HepG2 (cell line): Measurements from ENCODE around the gene CDC42EP1. TPM values are rescaled to one million over a fixed set of nuclear protein-coding genes. Genes with fewer than 3 reads are reported as not detected.
A peak's percentile ranks its signal among the peaks of the same experiment; 100 is the strongest.

Experiments
- ARNT ChIP-seq: fragments of 450-650 bp; IDR thresholded peaks from 2 replicates; pipeline ENCODE4 v1.6.1; 2017
- ATAD3A ChIP-seq: sonication (generic); formaldehyde crosslinking; IDR thresholded peaks from 2 replicates; pipeline ENCODE4 v1.4.0; 2020; ENCODE audit warnings: missing genetic modification reagents
- ELF3 ChIP-seq: IDR thresholded peaks from 2 replicates; pipeline ENCODE4 v1.6.1; 2016; ENCODE audit warnings: missing genetic modification reagents, missing compliant biosample characterization
- HOXA9 ChIP-seq: sonication (generic); formaldehyde crosslinking; IDR thresholded peaks from 2 replicates; pipeline ENCODE4 v1.8.1; 2022; ENCODE audit warnings: missing genetic modification reagents, mild to moderate bottlenecking, moderate library complexity, borderline replicate concordance
- NFE2L2 ChIP-seq: fragments of 150-350 bp; IDR thresholded peaks from 2 replicates; pipeline ENCODE4 v1.6.1; 2014; ENCODE audit warnings: low read length
- SALL1 ChIP-seq: sonication (generic); formaldehyde crosslinking; IDR thresholded peaks from 2 replicates; pipeline ENCODE4 v1.8.0; 2022; ENCODE audit warnings: mild to moderate bottlenecking, missing genetic modification reagents
- SKI ChIP-seq: fragments of 450-650 bp; IDR thresholded peaks from one replicate; pipeline ENCODE4 v1.6.1; 2018; ENCODE audit warnings: mild to moderate bottlenecking; ENCODE audit not compliant: partially characterized antibody
- SNAPC2 ChIP-seq: sonication (generic); formaldehyde crosslinking; IDR thresholded peaks from 2 replicates; pipeline ENCODE4 v1.8.1; 2022; ENCODE audit warnings: mild to moderate bottlenecking, missing genetic modification reagents
- TFAP4 ChIP-seq: sonication (generic); IDR thresholded peaks from 2 replicates; pipeline ENCODE4 v1.6.1; 2016; ENCODE audit warnings: low read depth, borderline replicate concordance
- WIZ ChIP-seq: sonication (generic); formaldehyde crosslinking; IDR thresholded peaks from 2 replicates; pipeline ENCODE4 v1.5.1; 2020; ENCODE audit warnings: mild to moderate bottlenecking, missing genetic modification reagents
- YY1 ChIP-seq: IDR thresholded peaks from 2 replicates; pipeline ENCODE4 v1.6.1; 2011; ENCODE audit warnings: low read length, low read depth, moderate library complexity, mild to moderate bottlenecking; ENCODE audit not compliant: insufficient read depth, insufficient replicate concordance
- ZNF143 ChIP-seq: sonication (generic); formaldehyde crosslinking; IDR thresholded peaks from 2 replicates; pipeline ENCODE4 v1.4.0; 2020; ENCODE audit warnings: missing genetic modification reagents
- ZNF280D ChIP-seq: sonication (generic); formaldehyde crosslinking; IDR thresholded peaks from 2 replicates; pipeline ENCODE4 v1.5.1; 2020; ENCODE audit warnings: mild to moderate bottlenecking, missing genetic modification reagents
- ZNF607 ChIP-seq: sonication (generic); formaldehyde crosslinking; IDR thresholded peaks from 2 replicates; pipeline ENCODE4 v1.5.1; 2020; ENCODE audit warnings: missing genetic modification reagents, mild to moderate bottlenecking, borderline replicate concordance
- ZNF629 ChIP-seq: sonication (generic); formaldehyde crosslinking; conservative IDR thresholded peaks from 2 replicates; pipeline ENCODE4 v1.5.0; 2020; ENCODE audit warnings: missing genetic modification reagents
- ZZZ3 ChIP-seq: sonication (generic); formaldehyde crosslinking; IDR thresholded peaks from 2 replicates; pipeline ENCODE4 v1.4.0; 2020; ENCODE audit warnings: missing genetic modification reagents, mild to moderate bottlenecking, borderline replicate concordance
- polyA plus RNA-seq, 8 experiments: library from polyadenylated mRNA; depleted of rRNA in 3 of 8; stranded (reverse) in 7 of 8; unstranded in 1 of 8; fragments of >200 nt; fragmentation: Illumina TruSeq in 4 of 8; extraction: Trizol in 4 of 8; gene quantifications; 2 replicates each; pipeline versions ENCODE4 v1.2.1 to v1.2.3, GENCODE V29; 2011 to 2016; ENCODE audit warnings: low read depth in 4 of 8, missing spikeins in 1 of 8, mixed read lengths in 1 of 8; ENCODE audit not compliant: insufficient read depth in 1 of 8
- total RNA-seq, 5 experiments: library from RNA; depleted of rRNA; stranded (reverse); fragments of >200 nt; fragmentation: Illumina TruSeq; extraction: Trizol; gene quantifications; 2 replicates each; pipeline ENCODE4 v1.2.3, GENCODE V29; 2016; ENCODE audit warnings: low read depth in 1 of 5
- TF ChIP-seq, protein P1 (sequence below): IDR thresholded peaks from 2 replicates; pipeline ENCODE4 v1.4.0; 2020; ENCODE audit warnings: mild to moderate bottlenecking, missing genetic modification reagents
- TF ChIP-seq, protein P2 (sequence below): sonication (generic); formaldehyde crosslinking; IDR thresholded peaks from 2 replicates; pipeline ENCODE4 v1.8.0; 2022; ENCODE audit warnings: mild to moderate bottlenecking, missing genetic modification reagents
- TF ChIP-seq, protein P3 (sequence below): sonication (generic); formaldehyde crosslinking; IDR thresholded peaks from 2 replicates; pipeline ENCODE4 v1.8.0; 2023; ENCODE audit warnings: mild to moderate bottlenecking, missing genetic modification reagents

The CDC42EP1 gene
- total and polyA plus RNA-seq, 2 of the 13 experiments (the other 11 are each of a cell fraction or from before 2014, with no cell fraction given) = 17.1 to 29.5 TPM

DNA sequence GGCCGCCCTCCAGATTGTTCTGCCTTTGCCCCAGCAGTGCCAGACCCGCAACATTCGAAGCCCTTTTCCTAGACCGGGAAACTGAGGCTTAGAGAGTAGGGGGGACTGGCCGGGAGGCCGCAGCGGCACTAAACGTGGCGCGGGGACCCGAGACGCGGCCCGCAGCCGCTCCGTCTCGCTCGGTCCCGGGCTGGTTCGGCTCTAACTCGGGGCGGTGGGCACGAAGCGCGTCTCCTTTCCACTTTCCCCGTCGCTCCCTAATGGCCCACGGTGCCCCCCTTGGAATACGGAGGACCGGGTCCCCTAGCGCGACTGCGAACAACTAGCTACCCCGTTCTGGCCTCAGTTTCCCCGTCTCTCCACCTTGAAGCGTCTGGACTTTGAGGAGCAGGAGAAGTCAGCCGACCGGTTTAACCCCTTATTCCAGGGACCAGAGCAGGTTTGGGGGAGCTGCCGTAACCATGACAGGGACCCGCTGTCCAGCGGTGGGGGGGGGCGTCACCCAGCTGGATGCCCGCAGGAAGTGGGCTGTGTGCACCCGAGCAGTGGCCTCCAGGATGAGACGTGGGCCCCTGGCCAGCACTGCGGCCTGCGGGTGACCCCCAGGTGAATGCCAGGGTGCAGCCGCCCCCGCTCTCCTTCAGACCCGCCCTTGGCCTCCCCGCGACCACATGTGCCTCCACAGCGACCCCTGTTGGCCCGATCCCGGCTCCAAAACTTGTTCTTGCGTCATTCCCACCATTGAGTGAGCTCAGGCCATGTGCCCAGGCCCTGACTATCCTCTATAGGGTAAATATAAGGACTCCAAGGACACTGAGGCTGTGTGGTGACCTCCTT lies 1.1 kb downstream of the CDC42EP1 start (continued):
- TF ChIP-seq ZNF607 (CRISPR knock-in tag) = no peak
- TF ChIP-seq WIZ (CRISPR knock-in tag) = peak; percentile 73
- peak; percentile 80 for TF ChIP-seq ELF3
- TF ChIP-seq ZNF280D (CRISPR knock-in tag) = no peak
- TF ChIP-seq SNAPC2 (CRISPR knock-in tag) = no peak
- TF ChIP-seq, protein P1, sequence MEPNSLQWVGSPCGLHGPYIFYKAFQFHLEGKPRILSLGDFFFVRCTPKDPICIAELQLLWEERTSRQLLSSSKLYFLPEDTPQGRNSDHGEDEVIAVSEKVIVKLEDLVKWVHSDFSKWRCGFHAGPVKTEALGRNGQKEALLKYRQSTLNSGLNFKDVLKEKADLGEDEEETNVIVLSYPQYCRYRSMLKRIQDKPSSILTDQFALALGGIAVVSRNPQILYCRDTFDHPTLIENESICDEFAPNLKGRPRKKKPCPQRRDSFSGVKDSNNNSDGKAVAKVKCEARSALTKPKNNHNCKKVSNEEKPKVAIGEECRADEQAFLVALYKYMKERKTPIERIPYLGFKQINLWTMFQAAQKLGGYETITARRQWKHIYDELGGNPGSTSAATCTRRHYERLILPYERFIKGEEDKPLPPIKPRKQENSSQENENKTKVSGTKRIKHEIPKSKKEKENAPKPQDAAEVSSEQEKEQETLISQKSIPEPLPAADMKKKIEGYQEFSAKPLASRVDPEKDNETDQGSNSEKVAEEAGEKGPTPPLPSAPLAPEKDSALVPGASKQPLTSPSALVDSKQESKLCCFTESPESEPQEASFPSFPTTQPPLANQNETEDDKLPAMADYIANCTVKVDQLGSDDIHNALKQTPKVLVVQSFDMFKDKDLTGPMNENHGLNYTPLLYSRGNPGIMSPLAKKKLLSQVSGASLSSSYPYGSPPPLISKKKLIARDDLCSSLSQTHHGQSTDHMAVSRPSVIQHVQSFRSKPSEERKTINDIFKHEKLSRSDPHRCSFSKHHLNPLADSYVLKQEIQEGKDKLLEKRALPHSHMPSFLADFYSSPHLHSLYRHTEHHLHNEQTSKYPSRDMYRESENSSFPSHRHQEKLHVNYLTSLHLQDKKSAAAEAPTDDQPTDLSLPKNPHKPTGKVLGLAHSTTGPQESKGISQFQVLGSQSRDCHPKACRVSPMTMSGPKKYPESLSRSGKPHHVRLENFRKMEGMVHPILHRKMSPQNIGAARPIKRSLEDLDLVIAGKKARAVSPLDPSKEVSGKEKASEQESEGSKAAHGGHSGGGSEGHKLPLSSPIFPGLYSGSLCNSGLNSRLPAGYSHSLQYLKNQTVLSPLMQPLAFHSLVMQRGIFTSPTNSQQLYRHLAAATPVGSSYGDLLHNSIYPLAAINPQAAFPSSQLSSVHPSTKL = peak; percentile 83
- no peak for TF ChIP-seq ATAD3A
- peak; percentile 78 for TF ChIP-seq SALL1 (CRISPR knock-in tag)
- peak; percentile 59 for TF ChIP-seq YY1
- no peak for TF ChIP-seq ZNF143
- TF ChIP-seq, protein P2, sequence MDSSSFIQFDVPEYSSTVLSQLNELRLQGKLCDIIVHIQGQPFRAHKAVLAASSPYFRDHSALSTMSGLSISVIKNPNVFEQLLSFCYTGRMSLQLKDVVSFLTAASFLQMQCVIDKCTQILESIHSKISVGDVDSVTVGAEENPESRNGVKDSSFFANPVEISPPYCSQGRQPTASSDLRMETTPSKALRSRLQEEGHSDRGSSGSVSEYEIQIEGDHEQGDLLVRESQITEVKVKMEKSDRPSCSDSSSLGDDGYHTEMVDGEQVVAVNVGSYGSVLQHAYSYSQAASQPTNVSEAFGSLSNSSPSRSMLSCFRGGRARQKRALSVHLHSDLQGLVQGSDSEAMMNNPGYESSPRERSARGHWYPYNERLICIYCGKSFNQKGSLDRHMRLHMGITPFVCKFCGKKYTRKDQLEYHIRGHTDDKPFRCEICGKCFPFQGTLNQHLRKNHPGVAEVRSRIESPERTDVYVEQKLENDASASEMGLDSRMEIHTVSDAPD (CRISPR knock-in tag) = peak; percentile 6; the same call in 1 of the 2 replicates
- TF ChIP-seq TFAP4 = peak; percentile 84; the same call in 1 of the 2 replicates
- peak; percentile 36; the same call in 1 of the 2 replicates for TF ChIP-seq HOXA9 (CRISPR knock-in tag)
- TF ChIP-seq ZNF629 = peak; percentile 53
- TF ChIP-seq ZZZ3 (CRISPR knock-in tag) = no peak
- no peak for TF ChIP-seq ARNT
- no peak for TF ChIP-seq NFE2L2
- TF ChIP-seq, protein P3, sequence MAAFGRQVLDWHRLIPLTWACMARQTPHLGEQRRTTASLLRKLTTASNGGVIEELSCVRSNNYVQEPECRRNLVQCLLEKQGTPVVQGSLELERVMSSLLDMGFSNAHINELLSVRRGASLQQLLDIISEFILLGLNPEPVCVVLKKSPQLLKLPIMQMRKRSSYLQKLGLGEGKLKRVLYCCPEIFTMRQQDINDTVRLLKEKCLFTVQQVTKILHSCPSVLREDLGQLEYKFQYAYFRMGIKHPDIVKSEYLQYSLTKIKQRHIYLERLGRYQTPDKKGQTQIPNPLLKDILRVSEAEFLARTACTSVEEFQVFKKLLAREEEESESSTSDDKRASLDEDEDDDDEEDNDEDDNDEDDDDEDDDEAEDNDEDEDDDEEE (CRISPR knock-in tag) = no peak
- TF ChIP-seq SKI = peak; percentile 84
